Activated gamma-delta T cell (primary cell): ENCODE results near the gene CENPU.
"Not testable (repeated sequence)": the region's sequence is repeated elsewhere in the genome, so short reads cannot be mapped to it uniquely, and the experiment has no call there.

Experiments
- DNase-seq: peaks from one replicate; lab custom pipeline; 2025; lab: John Stamatoyannopoulos, UW

The CENPU gene

GRCh38 chr4:184751585-184751956, 17.7 kb upstream of the CENPU start:
- no peak for DNase-seq

GRCh38 chr4:184750926-184751584, 17.2 kb upstream of the CENPU start:
- DNase-seq: no peak

GRCh38 chr4:184748251-184748652, 14.4 kb upstream of the CENPU start:
- DNase-seq: no peak

- DNase-seq: no peak
Observed at GRCh38 chr4:184747034-184747830, 13.3 kb upstream of the CENPU start.

GRCh38 chr4:184745831-184746795, 12.2 kb upstream of the CENPU start:
- no peak for DNase-seq

- no peak for DNase-seq
Observed at GRCh38 chr4:184744236-184744635, 10.3 kb upstream of the CENPU start.

GRCh38 chr4:184743650-184744049, 9.8 kb upstream of the CENPU start:
- DNase-seq: no peak

GRCh38 chr4:184741651-184742050, 7.8 kb upstream of the CENPU start:
- DNase-seq: not testable (repeated sequence)

GRCh38 chr4:184740980-184741391, 7.1 kb upstream of the CENPU start:
- DNase-seq: no peak

GRCh38 chr4:184739575-184739974, 5.7 kb upstream of the CENPU start:
- not testable (repeated sequence) for DNase-seq

GRCh38 chr4:184734758-184735157, 862 bp upstream of the CENPU start:
- no peak for DNase-seq

- no peak for DNase-seq
Observed at GRCh38 chr4:184732126-184732525, 1.8 kb downstream of the CENPU start.

- no peak for DNase-seq
Observed at GRCh38 chr4:184731056-184731455, 2.8 kb downstream of the CENPU start.

GRCh38 chr4:184729946-184730345, 4.0 kb downstream of the CENPU start:
- no peak for DNase-seq

GRCh38 chr4:184728858-184729257, 5.0 kb downstream of the CENPU start:
- no peak for DNase-seq

GRCh38 chr4:184727430-184727829, 6.5 kb downstream of the CENPU start:
- DNase-seq: no peak

GRCh38 chr4:184722798-184723197, 11.1 kb downstream of the CENPU start:
- no peak for DNase-seq

- no peak for DNase-seq
Observed at GRCh38 chr4:184721254-184721653, 12.6 kb downstream of the CENPU start.

- no peak for DNase-seq
Observed at GRCh38 chr4:184719407-184719806, 14.5 kb downstream of the CENPU start.

GRCh38 chr4:184715526-184715925, 18.4 kb downstream of the CENPU start:
- DNase-seq: no peak

- no peak for DNase-seq
Observed at GRCh38 chr4:184713887-184714286, 20.0 kb downstream of the CENPU start.

- no peak for DNase-seq
Observed at GRCh38 chr4:184712322-184712721, 21.6 kb downstream of the CENPU start.
